ENCODE results near the gene NBDY.

GRCh38 chrX:56729152-56729850 is at the start of gene NBDY:
- TF ChIP-seq CTCF (IDR thresholded peaks at IDR 0.05): no peak
- no peak for TF ChIP-seq POLR2A (IDR thresholded peaks at IDR 0.05)
